Mesenchymal stem cell (in vitro differentiated cells and primary cell): ENCODE measurements around the gene USP17L12. TPM values are rescaled to one million over a fixed set of nuclear protein-coding genes. Genes with fewer than 3 reads are reported as not detected.
"Not testable (repeated sequence)": the region's sequence is repeated elsewhere in the genome, so short reads cannot be mapped to it uniquely, and the experiment has no call there.

Experiments
- DNase-seq: peaks from one replicate; pipeline ENCODE4 v3.0.0-alpha.2; 2013
- H2AFZ ChIP-seq: one replicate; pipeline ENCODE4 v1.6.1; 2013; ENCODE audit warnings: low read depth, mild to moderate bottlenecking, control low read depth, inconsistent platforms, low read length, moderate library complexity
- H2AK5ac ChIP-seq: 2 replicates; pipeline ENCODE4 v1.6.1; 2013; ENCODE audit warnings: low read length, moderate library complexity, mild to moderate bottlenecking, inconsistent platforms; ENCODE audit not compliant: severe bottlenecking
- H2BK120ac ChIP-seq: one replicate; pipeline ENCODE4 v1.6.1; 2013; ENCODE audit warnings: low read depth, mild to moderate bottlenecking, inconsistent platforms, low read length, moderate library complexity
- H2BK12ac ChIP-seq, 2 experiments: one replicate each; pipeline ENCODE4 v1.6.1; 2013; ENCODE audit warnings: inconsistent platforms in 2 of 2, low read length in 2 of 2, mild to moderate bottlenecking in 2 of 2, moderate library complexity in 2 of 2, control low read depth in 1 of 2
- H2BK15ac ChIP-seq: one replicate; pipeline ENCODE4 v1.6.1; 2013; ENCODE audit warnings: mild to moderate bottlenecking, low read depth, inconsistent platforms; ENCODE audit not compliant: poor library complexity, severe bottlenecking
- H2BK5ac ChIP-seq: 2 replicates; pipeline ENCODE4 v1.6.1; 2013; ENCODE audit warnings: low read depth, mild to moderate bottlenecking, low read length, control low read depth, inconsistent platforms; ENCODE audit not compliant: poor library complexity, severe bottlenecking
- H3K14ac ChIP-seq, 2 experiments: one replicate each; pipeline ENCODE4 v1.6.1; 2013; ENCODE audit warnings: inconsistent platforms in 2 of 2, low read length in 2 of 2, control low read depth in 1 of 2, mild to moderate bottlenecking in 1 of 2, moderate library complexity in 1 of 2
- H3K18ac ChIP-seq, 2 experiments: one replicate each; pipeline ENCODE4 v1.6.1; 2013; ENCODE audit warnings: inconsistent platforms in 2 of 2, low read length in 2 of 2, control low read depth in 1 of 2, low read depth in 1 of 2, mild to moderate bottlenecking in 1 of 2
- H3K23ac ChIP-seq, 2 experiments: one replicate each; pipeline ENCODE4 v1.6.1; 2013; ENCODE audit warnings: inconsistent platforms in 2 of 2, low read length in 2 of 2, mild to moderate bottlenecking in 2 of 2, moderate library complexity in 2 of 2, control low read depth in 1 of 2
- H3K27ac ChIP-seq: 2 replicates; pipeline ENCODE4 v1.5.1; 2013; ENCODE audit warnings: mild to moderate bottlenecking, moderate library complexity, low read length, control low read depth, inconsistent platforms; ENCODE audit not compliant: poor library complexity, severe bottlenecking
- H3K27me3 ChIP-seq, 2 experiments: 2 replicates each; pipeline versions ENCODE4 v1.6.1 to v1.7.0; 2013; ENCODE audit warnings: low read length in 2 of 2, mild to moderate bottlenecking in 2 of 2, moderate library complexity in 2 of 2, control low read depth in 1 of 2, inconsistent platforms in 1 of 2; ENCODE audit not compliant: control insufficient read depth in 1 of 2, insufficient read depth in 1 of 2
- H3K36me3 ChIP-seq, 2 experiments: 2 replicates each; pipeline versions ENCODE4 v1.6.1 to v1.7.0; 2013; ENCODE audit warnings: low read length in 2 of 2, control low read depth in 1 of 2, inconsistent platforms in 1 of 2, low read depth in 1 of 2, mild to moderate bottlenecking in 1 of 2; ENCODE audit not compliant: insufficient read depth in 2 of 2, control insufficient read depth in 1 of 2
- H3K4ac ChIP-seq, 2 experiments: one replicate each; pipeline ENCODE4 v1.6.1; 2013; ENCODE audit warnings: inconsistent platforms in 2 of 2, low read length in 2 of 2, mild to moderate bottlenecking in 2 of 2, moderate library complexity in 2 of 2, control low read depth in 1 of 2, low read depth in 1 of 2
- H3K4me1 ChIP-seq: 2 replicates; pipeline ENCODE4 v1.6.1; 2013; ENCODE audit warnings: low read depth, low read length, control low read depth; ENCODE audit not compliant: control insufficient read depth, insufficient read depth
- H3K4me2 ChIP-seq: 2 replicates; pipeline ENCODE4 v1.6.1; 2013; ENCODE audit warnings: low read length, mild to moderate bottlenecking, inconsistent platforms; ENCODE audit not compliant: poor library complexity, severe bottlenecking
- H3K4me3 ChIP-seq, 2 experiments: 2 replicates each; pipeline versions ENCODE4 v1.5.1 to v1.7.0; 2013; ENCODE audit warnings: low read length in 2 of 2, mild to moderate bottlenecking in 2 of 2, control low read depth in 1 of 2, low read depth in 1 of 2; ENCODE audit not compliant: insufficient read depth in 1 of 2
- H3K79me1 ChIP-seq: replicated peaks from 2 replicates; pipeline ENCODE4 v1.6.1; 2013; ENCODE audit warnings: mild to moderate bottlenecking, control low read depth, low read length, inconsistent platforms; ENCODE audit not compliant: poor library complexity, severe bottlenecking
- H3K9ac ChIP-seq: 2 replicates; pipeline ENCODE4 v1.7.0; 2013; ENCODE audit warnings: mild to moderate bottlenecking, low read length, moderate library complexity
- H3K9me3 ChIP-seq: 2 replicates; pipeline ENCODE4 v1.7.0; 2013; ENCODE audit warnings: mild to moderate bottlenecking, low read length; ENCODE audit not compliant: control insufficient read depth
- H4K8ac ChIP-seq: one replicate; pipeline ENCODE4 v1.6.1; 2013; ENCODE audit warnings: inconsistent platforms, mild to moderate bottlenecking, low read length, moderate library complexity
- H4K91ac ChIP-seq: one replicate; pipeline ENCODE4 v1.6.1; 2013; ENCODE audit warnings: mild to moderate bottlenecking, low read length, inconsistent platforms
- WGBS: methylation state at CpG from one replicate; pipeline ENCODE4 v1.1.7; 2013; ENCODE audit warnings: mixed read lengths; 5-methylcytosine and 5-hydroxymethylcytosine counted together
- polyA plus RNA-seq, 2 experiments: library from polyadenylated mRNA; stranded (reverse); fragments of 200-250 nt; gene quantifications; one replicate each; pipeline ENCODE4 v1.2.3, GENCODE V29; 2013

USP17L12 gene, protein sequence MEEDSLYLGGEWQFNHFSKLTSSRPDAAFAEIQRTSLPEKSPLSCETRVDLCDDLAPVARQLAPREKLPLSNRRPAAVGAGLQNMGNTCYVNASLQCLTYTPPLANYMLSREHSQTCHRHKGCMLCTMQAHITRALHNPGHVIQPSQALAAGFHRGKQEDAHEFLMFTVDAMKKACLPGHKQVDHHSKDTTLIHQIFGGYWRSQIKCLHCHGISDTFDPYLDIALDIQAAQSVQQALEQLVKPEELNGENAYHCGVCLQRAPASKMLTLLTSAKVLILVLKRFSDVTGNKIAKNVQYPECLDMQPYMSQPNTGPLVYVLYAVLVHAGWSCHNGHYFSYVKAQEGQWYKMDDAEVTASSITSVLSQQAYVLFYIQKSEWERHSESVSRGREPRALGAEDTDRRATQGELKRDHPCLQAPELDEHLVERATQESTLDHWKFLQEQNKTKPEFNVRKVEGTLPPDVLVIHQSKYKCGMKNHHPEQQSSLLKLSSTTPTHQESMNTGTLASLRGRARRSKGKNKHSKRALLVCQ
- not detected for polyA plus RNA-seq (2013, experiment 1 of 2)
- polyA plus RNA-seq (2013, experiment 2 of 2) = not detected

DNA sequence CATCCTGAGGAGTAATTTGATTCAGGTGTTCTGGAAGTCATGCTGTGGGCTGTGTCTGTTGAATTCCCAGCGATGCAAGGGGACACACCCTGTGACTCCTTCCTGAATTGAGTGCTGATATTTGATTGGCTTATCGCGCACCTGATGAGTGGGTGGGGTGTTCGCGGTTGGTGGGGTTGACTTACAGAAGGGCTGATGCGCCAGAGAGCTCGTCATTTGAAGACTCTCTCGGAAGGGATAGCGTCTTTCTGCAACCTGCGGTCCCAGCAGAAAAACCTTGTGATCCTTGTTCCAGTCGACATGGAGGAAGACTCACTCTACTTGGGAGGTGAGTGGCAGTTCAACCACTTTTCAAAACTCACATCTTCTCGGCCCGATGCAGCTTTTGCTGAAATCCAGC is at the start of gene USP17L12:
USP17L12 (plus strand) TSS at position 301 of the 400 bp plus-strand sequence; CDS start at position 301, 0 bp downstream.
- no CpG with 5 or more reads among the region's 13 CpGs for WGBS
- not testable (repeated sequence) for H2AK5ac ChIP-seq, H3K4me1 ChIP-seq, H4K8ac ChIP-seq, H2BK5ac ChIP-seq, H3K9ac ChIP-seq, H3K4me3 ChIP-seq, H3K4ac ChIP-seq, DNase-seq, H3K23ac ChIP-seq, H3K14ac ChIP-seq, H3K4me2 ChIP-seq, H3K18ac ChIP-seq, H2AFZ ChIP-seq, H3K27ac ChIP-seq, H3K79me1 ChIP-seq, H3K36me3 ChIP-seq, H2BK120ac ChIP-seq, H4K91ac ChIP-seq, H3K9me3 ChIP-seq, H2BK15ac ChIP-seq, H2BK12ac ChIP-seq, H3K27me3 ChIP-seq

DNA sequence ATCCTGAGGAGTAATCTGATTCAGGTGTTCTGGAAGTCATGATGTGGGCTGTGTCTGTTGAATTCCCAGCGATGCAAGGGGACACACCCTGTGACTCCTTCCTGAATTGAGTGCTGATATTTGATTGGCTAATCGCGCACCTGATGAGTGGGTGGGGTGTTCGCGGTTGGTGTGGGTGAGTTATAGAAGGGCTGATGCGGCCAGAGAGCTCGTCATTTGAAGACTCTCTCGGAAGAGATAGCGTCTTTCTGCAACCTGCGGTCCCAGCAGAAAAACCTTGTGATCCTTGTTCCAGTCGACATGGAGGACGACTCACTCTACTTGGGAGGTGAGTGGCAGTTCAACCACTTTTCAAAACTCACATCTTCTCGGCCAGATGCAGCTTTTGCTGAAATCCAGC is 9.6 kb upstream of the USP17L12 start, which contains the start of gene USP17L10:
USP17L10 (plus strand) TSS at position 301 of the 400 bp plus-strand sequence; CDS start at position 301, 0 bp downstream.
- WGBS = 100% methylated on average over 1 of the region's 13 CpGs
- not testable (repeated sequence) for H3K27ac ChIP-seq, H2BK12ac ChIP-seq, H3K27me3 ChIP-seq, DNase-seq, H2BK15ac ChIP-seq, H3K4ac ChIP-seq, H3K18ac ChIP-seq, H3K9me3 ChIP-seq, H4K91ac ChIP-seq, H3K4me2 ChIP-seq, H3K14ac ChIP-seq, H4K8ac ChIP-seq, H3K9ac ChIP-seq, H3K4me1 ChIP-seq, H3K79me1 ChIP-seq, H2AFZ ChIP-seq, H2BK120ac ChIP-seq, H2AK5ac ChIP-seq, H3K36me3 ChIP-seq, H3K23ac ChIP-seq, H2BK5ac ChIP-seq, H3K4me3 ChIP-seq

DNA sequence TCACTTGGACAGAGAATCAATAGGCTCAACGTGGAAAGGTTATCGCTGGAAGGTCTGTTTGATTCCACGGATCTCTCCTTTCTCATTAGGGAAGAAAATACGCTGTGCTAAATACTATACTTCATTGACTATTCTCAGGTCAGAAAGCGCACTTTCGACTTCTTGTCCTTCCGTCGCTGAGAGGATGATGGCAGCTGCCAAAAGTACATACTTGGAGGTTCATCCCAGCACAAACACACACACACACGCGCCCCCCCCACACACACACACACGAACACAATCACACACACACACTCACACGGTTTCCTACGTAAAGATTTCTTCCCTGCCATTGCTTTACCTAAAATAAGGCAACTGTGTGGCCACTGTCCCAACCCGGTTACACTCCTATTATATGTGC is 5.3 kb upstream of the USP17L12 start:
- not testable (repeated sequence) for H3K4me3 ChIP-seq, H2BK15ac ChIP-seq, H2BK120ac ChIP-seq, DNase-seq, H3K9ac ChIP-seq, H3K27ac ChIP-seq, H2AFZ ChIP-seq, H2BK12ac ChIP-seq, H3K4ac ChIP-seq, H3K4me2 ChIP-seq, H2BK5ac ChIP-seq, H3K4me1 ChIP-seq, H4K91ac ChIP-seq, H3K9me3 ChIP-seq, H3K23ac ChIP-seq, H3K36me3 ChIP-seq, H2AK5ac ChIP-seq, H3K18ac ChIP-seq, H3K79me1 ChIP-seq, H4K8ac ChIP-seq, H3K14ac ChIP-seq, H3K27me3 ChIP-seq
- WGBS = 92% methylated on average over 8 of the region's 14 CpGs

- H2AK5ac ChIP-seq, H2AFZ ChIP-seq, H3K9ac ChIP-seq, H4K91ac ChIP-seq, H3K4me1 ChIP-seq, H3K14ac ChIP-seq, H2BK5ac ChIP-seq, H2BK12ac ChIP-seq, H2BK15ac ChIP-seq, H3K9me3 ChIP-seq, H3K23ac ChIP-seq, H3K18ac ChIP-seq, H4K8ac ChIP-seq, H3K79me1 ChIP-seq, H3K27ac ChIP-seq, DNase-seq, H3K27me3 ChIP-seq, H2BK120ac ChIP-seq, H3K4me3 ChIP-seq, H3K4ac ChIP-seq, H3K4me2 ChIP-seq, H3K36me3 ChIP-seq: not testable (repeated sequence)
- WGBS = no CpG with 5 or more reads among the region's 14 CpGs
These were observed 4.8 kb upstream of the USP17L12 start, which contains the start of gene USP17L11 for GRCh38 chr4:9215105-9215504. Gene USP17L11 (plus strand): TSS chr4:9215405. CDS start chr4:9215405, 0 bp downstream.
